Esophagus (tissue), 2 donors: ENCODE data around the gene NR2F2. TPM values are rescaled to one million over a fixed set of nuclear protein-coding genes. Genes with fewer than 3 reads are reported as not detected.

Experiments
- H3K27ac ChIP-seq, 2 donors: one replicate each; pipeline ENCODE4 v1.5.1; 2013; ENCODE audit warnings: low read depth in 2 of 2, mild to moderate bottlenecking in 2 of 2, inconsistent platforms in 1 of 2, low read length in 1 of 2, moderate library complexity in 1 of 2
- H3K27me3 ChIP-seq, 2 donors: one replicate each; pipeline ENCODE4 v1.6.1; 2013; ENCODE audit warnings: low read length in 2 of 2, control low read depth in 1 of 2, mild to moderate bottlenecking in 1 of 2; ENCODE audit not compliant: insufficient read depth in 2 of 2, control insufficient read depth in 1 of 2
- H3K36me3 ChIP-seq, 2 donors: one replicate each; pipeline ENCODE4 v1.6.1; 2013; ENCODE audit warnings: low read length in 1 of 2; ENCODE audit not compliant: control insufficient read depth in 2 of 2, insufficient read depth in 2 of 2
- H3K4me1 ChIP-seq, 2 donors: one replicate each; pipeline ENCODE4 v1.6.1; 2013; ENCODE audit warnings: low read length in 1 of 2; ENCODE audit not compliant: control insufficient read depth in 2 of 2, insufficient read depth in 2 of 2
- H3K4me3 ChIP-seq, 2 donors: one replicate each; pipeline ENCODE4 v1.5.1; 2013; ENCODE audit warnings: low read length in 2 of 2, mild to moderate bottlenecking in 2 of 2, low read depth in 1 of 2, moderate library complexity in 1 of 2
- H3K9me3 ChIP-seq, 2 donors: one replicate each; pipeline ENCODE4 v1.6.1; 2013; ENCODE audit warnings: mild to moderate bottlenecking in 2 of 2, low read depth in 1 of 2, low read length in 1 of 2, moderate library complexity in 1 of 2; ENCODE audit not compliant: control insufficient read depth in 2 of 2, insufficient read depth in 1 of 2
- WGBS, 2 donors: extraction: QIAGEN DNeasy Blood & Tissue Kit; methylation state at CpG; one replicate each; pipeline ENCODE4 v1.1.7; 2013; 5-methylcytosine and 5-hydroxymethylcytosine counted together
- polyA plus RNA-seq, 2 donors: library from polyadenylated mRNA; stranded (reverse); fragments of 200-250 nt; gene quantifications; one replicate each; pipeline ENCODE4 v1.2.3, GENCODE V29; 2013
- donor health status: healthy with polysubstance abuse.
- donor health status: Bipolar disorder and iron deficiency.

NR2F2 gene
- polyA plus RNA-seq, 2 donors = 5.0 to 9.3 TPM

DNA sequence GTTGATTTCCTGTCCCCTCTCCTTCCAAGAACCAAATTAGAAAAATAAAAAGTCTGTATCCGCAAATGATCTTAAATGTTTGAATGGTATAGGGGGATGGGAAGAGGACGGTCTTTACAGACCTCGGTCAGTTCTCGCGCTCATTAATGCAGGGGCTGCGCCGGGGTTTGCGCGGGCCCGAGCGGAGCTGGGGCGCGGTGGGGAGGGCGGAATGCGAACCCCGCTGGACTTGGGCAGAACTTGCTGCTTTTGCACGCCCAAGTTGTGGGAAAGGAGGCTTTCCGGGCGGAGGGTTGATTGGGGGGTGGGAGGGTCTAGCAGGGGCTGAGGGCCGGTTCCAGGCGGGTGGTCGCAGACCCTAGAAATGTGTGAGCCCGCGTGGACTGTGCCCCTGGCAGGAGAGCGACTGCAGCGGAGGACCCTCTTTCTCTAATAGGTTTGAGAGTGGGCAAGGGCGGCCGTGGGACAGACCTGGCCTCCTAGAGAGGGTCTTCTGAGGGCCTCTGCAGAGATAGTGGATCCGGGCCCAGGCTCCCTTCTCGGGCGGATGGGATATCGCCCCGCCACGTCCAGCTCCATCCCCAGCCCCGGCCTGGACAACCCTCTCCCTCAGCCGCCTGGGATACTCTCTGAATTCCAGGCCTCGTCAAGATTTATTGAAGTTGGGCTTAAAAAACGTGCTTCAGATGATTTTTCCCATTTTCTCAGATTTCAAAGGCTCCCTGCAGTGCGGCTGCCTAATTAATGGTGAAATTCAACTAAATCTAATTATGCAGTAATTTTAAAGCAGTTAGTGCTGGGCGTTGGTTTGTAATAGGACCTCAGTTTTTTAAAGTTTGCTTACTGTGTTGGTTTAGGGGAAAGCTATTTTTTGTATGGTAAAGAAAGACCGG is 11.3 kb downstream of the NR2F2 start:
- H3K4me1 ChIP-seq = peaks cover 0 to 4% of the 10 kb centered on the region in 2 donors
- WGBS, 2 donors = 38 to 52% methylated on average over 41 of the region's 41 CpGs

DNA sequence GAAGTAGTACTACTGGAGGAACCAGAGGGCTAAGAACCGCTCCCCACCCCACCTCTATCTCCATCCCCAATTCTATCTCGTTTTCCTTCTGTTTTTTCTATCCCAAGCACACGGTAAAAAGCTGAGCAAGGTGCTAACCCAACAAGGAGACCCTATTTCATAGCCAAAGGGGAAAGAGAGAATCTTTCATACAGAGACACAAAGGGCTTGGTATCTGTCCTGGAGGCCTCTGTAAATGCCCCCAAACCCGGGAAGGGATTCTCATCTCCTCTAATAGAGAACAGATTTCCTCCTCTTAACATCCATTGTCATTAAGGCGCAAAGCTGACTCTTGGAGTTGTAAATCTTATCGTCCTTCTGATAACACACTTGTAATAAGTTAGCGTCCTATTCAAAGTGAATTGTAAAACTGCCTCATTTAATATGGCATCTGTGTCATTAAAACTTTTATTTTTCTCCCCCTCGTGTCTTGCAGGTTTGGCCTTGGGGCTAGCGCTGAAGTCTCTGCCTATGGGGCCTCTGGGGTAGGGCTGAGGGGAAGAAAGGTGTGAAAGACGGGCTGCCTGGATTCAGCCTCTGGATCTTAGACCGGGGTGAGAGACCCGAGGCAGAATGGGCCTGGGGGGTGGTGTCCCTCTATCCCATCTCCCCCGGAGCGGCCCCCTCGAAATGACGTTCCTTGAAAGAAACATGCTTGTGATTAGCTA is 12.1 kb downstream of the NR2F2 start:
- Histone ChIP-seq H3K4me1 (peaks cover 0 to 4% of the 10 kb centered on the region in 2 donors), H3K27ac (peak overlapping the region; percentile 83 to 89), H3K36me3 (no peaks in the 10 kb centered on the region), H3K4me3 (peak overlapping the region in 1 of 2 donors; percentile 95), H3K9me3 (no peaks in the 10 kb centered on the region), H3K27me3 (no peaks in the 10 kb centered on the region)
- WGBS, 2 donors = 47 to 50% methylated on average over 16 of the region's 16 CpGs

More for the DNA sequence above, 11.3 kb downstream of the NR2F2 start:
- Histone ChIP-seq H3K36me3 (no peaks in the 10 kb centered on the region), H3K27ac (peak overlapping the region; percentile 87 to 89), H3K9me3 (no peaks in the 10 kb centered on the region), H3K4me3 (peak overlapping the region; percentile 24 to 95), H3K27me3 (no peaks in the 10 kb centered on the region)

DNA sequence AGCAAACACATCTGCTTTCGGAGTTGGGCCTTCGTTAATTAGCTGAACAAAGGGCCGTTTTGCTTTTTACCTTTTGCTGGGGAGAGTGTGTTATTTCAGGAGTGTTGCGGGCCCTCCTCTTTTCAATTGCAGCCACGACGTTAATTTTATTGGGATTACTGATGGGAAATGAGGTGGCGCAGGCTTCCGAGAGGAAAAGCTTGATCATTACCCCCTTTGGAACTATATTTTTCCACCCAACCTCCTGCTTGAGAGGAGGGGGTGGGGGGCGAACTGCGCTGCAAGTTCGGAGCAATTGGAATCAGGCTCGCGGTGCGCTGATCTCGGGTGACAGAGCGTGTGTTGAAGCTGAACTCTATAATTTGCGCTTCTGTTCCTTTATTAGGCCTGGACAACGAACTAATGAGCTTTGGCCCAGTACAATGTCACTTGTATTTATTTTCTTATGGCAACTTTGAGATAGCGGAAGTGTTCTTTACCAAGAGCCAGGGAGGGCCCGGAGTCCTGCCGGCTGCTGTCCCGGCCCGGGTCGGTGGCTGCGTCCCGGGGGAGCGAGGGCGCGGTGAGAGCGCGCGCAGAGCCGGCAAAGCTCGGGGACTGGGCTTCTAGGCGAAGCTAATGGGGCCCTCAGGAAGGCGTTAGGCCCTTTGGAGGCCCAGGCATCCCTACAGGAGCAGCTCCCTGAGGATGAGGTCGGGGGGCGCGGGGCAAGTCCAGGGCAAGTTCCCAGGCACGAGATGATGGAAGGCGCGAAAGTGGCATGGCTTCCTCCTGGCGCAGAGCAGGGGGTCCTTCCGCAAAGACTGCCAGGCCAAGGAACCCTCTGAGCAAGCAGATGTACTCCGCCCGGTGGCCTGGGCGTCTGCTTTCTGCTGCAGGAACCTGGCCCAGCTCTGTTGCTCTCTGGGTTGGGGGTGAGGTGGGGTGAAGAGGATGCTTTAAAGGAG is 12.9 kb downstream of the NR2F2 start:
- peak overlapping the region; percentile 7 to 13 for H3K4me3 ChIP-seq
- 43 to 51% methylated on average over 47 of the region's 47 CpGs for WGBS, 2 donors
- no peaks in the 10 kb centered on the region for H3K27me3 ChIP-seq
- no peaks in the 10 kb centered on the region for H3K36me3 ChIP-seq
- H3K27ac ChIP-seq = peak overlapping the region; percentile 83 to 89
- H3K4me1 ChIP-seq = peaks cover 0 to 4% of the 10 kb centered on the region in 2 donors
- H3K9me3 ChIP-seq = no peaks in the 10 kb centered on the region

DNA sequence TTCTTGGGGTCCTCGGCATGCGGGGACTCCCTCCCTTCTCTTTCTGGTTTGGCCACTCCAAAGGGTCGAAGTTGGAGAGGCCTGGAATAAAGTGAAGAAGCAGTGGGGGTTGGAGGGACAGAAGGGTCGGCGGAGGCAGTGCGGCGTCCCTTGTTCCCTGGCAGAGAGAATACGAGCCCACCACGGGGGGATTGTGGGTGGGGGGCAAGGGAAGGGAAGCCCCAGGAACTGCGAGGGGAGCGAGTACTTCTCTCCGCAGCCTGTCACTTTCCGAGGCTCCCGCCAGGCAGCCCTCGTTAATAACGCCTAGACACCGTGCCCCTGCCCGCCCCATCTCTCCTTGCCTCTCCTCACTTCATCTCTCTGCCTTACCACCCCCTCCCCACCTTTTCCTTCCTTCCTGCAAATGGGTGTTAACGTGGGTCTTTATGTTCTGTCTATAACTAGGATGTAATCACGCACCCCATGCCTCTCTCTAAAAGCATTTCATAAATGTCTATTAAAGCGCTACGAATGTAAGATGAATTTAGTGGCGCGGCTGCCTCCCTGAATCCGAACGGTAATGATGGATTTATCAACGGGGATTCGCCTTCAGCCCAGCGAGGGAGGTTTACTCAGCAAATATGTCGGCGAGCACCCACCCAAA is 13.7 kb downstream of the NR2F2 start:
- H3K4me3 ChIP-seq = no peak overlapping the region
- no peaks in the 10 kb centered on the region for H3K9me3 ChIP-seq
- no peaks in the 10 kb centered on the region for H3K27me3 ChIP-seq
- no peaks in the 10 kb centered on the region for H3K36me3 ChIP-seq
- 49 to 53% methylated on average over 28 to 31 of the region's 31 CpGs for WGBS, 2 donors
- H3K27ac ChIP-seq = peak overlapping the region; percentile 83 to 89
- peaks cover 0 to 4% of the 10 kb centered on the region in 2 donors for H3K4me1 ChIP-seq

DNA sequence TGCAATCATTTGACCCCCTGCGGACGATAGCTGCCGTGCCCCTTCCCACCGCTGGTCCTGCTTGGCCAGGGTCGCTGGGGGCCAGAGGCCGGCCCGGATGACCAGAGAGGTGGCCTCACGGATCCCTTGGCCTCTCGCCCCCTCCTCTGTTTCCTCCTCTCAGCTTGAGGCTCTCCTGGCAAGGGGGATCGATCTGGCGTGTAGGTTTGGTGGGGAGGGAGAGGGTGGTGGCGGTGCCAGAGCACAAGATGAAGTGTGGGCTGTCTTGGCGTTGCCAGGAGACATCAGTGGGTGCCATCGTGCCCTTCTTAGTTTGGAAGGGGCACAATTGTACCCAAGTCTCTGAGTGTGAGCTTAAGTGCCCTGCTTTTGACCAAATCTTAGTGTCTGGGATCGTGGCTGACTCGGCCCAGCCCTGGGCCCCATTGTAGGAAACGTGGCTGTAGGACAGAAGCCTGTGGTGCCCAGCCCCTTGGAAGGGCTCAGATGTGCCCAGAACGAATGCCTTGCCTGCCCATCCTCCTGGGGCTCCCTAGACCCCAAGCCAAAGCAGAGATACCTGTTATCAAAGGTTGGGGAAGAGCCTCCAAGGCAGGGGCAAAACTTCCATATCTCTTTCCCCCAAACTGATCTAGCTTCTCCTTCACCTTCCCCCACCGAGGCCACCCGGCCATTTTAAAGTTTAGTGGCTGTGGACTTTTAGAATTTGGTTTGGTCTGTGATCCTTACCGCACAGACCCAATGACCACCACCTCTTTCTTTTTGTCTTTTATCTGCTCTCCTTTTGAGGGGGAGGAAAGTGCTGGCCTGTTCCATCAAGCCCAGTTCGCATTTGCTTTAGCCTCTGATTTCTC is 14.4 kb downstream of the NR2F2 start:
- Histone ChIP-seq H3K27ac (peak overlapping the region; percentile 83 to 89), H3K4me1 (peaks cover 0 to 4% of the 10 kb centered on the region in 2 donors), H3K9me3 (no peaks in the 10 kb centered on the region), H3K36me3 (no peaks in the 10 kb centered on the region), H3K27me3 (no peaks in the 10 kb centered on the region), H3K4me3 (peak overlapping the region in 1 of 2 donors; percentile 44)
- WGBS, 2 donors = 33 to 46% methylated on average over 20 to 22 of the region's 22 CpGs

DNA sequence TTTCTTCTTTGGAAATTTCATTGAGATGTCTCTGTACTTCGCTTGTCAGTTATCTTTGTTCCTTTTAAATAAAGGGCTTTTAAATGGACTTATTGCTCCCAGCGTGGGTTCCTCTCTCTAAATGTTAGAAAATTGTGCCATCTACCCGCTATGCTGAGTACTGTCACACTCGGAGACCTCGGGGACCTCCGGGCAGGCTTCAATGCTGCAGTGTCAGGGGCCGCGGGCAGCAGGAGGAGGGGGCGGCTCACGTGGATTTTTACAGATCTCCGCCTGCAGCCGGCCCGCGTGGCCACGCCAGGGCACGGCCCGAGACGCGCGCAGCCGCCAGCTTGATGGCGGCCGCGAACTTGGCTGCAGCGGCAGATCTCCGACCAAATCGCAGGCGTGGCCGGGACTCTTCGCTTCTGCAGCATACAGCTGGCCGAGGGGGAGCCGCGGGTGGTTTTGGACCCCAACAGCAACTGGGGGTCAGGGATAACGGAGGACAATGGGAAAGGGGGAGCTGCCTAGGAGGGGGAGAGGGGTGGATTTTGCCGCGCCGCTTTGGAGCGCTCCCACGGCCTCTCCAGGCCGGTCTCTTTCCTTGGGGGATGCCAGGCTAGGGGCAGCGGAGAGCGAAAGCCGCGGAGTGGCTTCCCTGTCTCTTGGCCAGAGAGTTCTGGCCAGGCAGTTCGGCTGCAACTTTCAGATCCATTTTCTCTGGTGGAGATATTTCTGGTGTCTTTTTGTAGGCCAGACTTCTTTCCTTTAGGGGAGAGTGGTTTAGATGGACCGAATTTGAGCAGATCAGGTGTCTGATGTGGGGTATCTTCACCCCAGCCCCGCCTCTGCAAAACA is 15.3 kb downstream of the NR2F2 start:
- 7 to 12% methylated on average over 47 of the region's 47 CpGs for WGBS, 2 donors
- peak overlapping the region; percentile 37 to 44 for H3K4me3 ChIP-seq
- H3K27me3 ChIP-seq = no peaks in the 10 kb centered on the region
- H3K9me3 ChIP-seq = no peaks in the 10 kb centered on the region
- H3K4me1 ChIP-seq = peaks cover 0 to 4% of the 10 kb centered on the region in 2 donors
- peak overlapping the region; percentile 83 to 89 for H3K27ac ChIP-seq
- no peaks in the 10 kb centered on the region for H3K36me3 ChIP-seq

DNA sequence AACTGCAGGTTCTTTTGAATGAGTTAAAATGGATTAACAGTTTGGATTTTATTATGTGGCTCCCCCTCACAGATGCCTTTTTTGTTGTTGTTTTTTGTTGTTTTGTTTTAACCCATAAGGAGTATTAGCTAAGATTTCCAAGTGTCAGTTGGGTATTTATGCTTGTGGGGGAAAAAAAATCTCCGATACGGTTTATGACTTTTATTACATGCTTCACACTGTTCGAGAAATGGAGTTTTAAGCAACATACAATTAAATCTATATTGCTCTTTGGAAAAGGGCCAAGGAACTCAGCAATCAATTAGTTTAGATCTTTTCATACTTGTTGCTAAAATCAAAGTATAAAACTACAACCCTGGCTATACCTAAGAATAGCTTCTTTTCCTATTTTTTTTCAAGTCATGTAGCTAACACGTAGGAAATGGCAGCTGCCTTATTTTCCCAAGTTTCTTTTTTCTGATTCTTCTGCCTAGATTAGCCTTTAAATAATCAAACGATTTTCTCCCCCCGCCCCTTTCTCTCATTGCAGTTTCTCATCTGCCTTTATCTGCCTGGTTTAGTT is 16.0 kb downstream of the NR2F2 start:
- 47% methylated on average over 6 of the region's 6 CpGs for WGBS, 2 donors
- no peaks in the 10 kb centered on the region for H3K27me3 ChIP-seq
- peak overlapping the region in 1 of 2 donors; percentile 44 for H3K4me3 ChIP-seq

More for the DNA sequence above, 16.0 kb downstream of the NR2F2 start:
- Histone ChIP-seq H3K27ac (peak overlapping the region in 1 of 2 donors; percentile 79), H3K9me3 (no peaks in the 10 kb centered on the region), H3K4me1 (peaks cover 0 to 4% of the 10 kb centered on the region in 2 donors), H3K36me3 (no peaks in the 10 kb centered on the region)
